GM10248 (cell line): ENCODE results near the gene ZNF573.
"Not testable (repeated sequence)": the region's sequence is repeated elsewhere in the genome, so short reads cannot be mapped to it uniquely, and the experiment has no call there.

Experiments
- CTCF ChIA-PET: fragments of 300-600 bp; sonication (Branson Sonifier 250); formaldehyde crosslinking; extraction: SDS; loops from one replicate; lab custom pipeline; 2021; ENCODE audit warnings: antibody characterized with exemption; lab: Yijun Ruan, JAX
- POLR2A ChIA-PET: fragments of 350-650 bp; sonication (Branson Sonifier 250); formaldehyde crosslinking; extraction: SDS; loops from one replicate; lab custom pipeline; 2020; ENCODE audit warnings: antibody characterized with exemption; lab: Yijun Ruan, JAX
- DNase-seq: peaks from one replicate; pipeline ENCODE4 v3.0.0; 2012; ENCODE audit errors: extremely low spot score
- TF ChIP-seq, protein P1 (sequence below): IDR thresholded peaks from 2 replicates; pipeline ENCODE4 v1.5.1; 2012; ENCODE audit warnings: mild to moderate bottlenecking, low read depth; ENCODE audit errors: extremely low read depth, missing control alignments, control extremely low read depth

Gene ZNF573

GRCh38 chr19:37790244-37790925, 11.0 kb upstream of the ZNF573 start:
- TF ChIP-seq, protein P1, sequence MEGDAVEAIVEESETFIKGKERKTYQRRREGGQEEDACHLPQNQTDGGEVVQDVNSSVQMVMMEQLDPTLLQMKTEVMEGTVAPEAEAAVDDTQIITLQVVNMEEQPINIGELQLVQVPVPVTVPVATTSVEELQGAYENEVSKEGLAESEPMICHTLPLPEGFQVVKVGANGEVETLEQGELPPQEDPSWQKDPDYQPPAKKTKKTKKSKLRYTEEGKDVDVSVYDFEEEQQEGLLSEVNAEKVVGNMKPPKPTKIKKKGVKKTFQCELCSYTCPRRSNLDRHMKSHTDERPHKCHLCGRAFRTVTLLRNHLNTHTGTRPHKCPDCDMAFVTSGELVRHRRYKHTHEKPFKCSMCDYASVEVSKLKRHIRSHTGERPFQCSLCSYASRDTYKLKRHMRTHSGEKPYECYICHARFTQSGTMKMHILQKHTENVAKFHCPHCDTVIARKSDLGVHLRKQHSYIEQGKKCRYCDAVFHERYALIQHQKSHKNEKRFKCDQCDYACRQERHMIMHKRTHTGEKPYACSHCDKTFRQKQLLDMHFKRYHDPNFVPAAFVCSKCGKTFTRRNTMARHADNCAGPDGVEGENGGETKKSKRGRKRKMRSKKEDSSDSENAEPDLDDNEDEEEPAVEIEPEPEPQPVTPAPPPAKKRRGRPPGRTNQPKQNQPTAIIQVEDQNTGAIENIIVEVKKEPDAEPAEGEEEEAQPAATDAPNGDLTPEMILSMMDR = no peak
- DNase-seq = no peak
- ChIA-PET POLR2A (no interaction called here), CTCF (no interaction called here)

DNA sequence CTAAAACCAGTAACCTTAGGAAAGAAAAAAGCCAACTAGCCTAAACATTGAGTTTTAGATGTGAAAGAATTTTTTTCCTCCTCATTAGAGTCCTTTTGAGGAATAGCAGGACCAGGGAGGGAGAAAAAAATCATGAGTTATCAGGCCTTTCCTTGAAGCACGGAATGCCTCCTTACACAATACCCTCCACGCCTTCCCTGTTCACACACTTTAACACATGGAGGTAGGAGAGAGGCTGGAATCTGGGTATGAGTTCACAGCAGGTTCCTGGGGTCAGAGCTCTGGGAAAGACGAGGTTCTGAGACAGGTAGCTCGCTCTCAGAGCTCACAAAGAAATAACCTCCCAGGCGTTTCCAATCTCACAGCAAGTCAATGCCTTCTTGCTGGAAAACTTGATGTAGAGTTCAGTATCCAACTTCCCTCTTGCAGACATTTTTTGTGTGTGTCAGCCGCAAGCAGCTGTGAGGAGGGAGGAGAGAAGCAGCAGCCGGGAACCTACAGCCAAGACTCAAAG, 716 bp downstream of the ZNF573 start:
- TF ChIP-seq, protein P1 = no peak
- ChIA-PET CTCF (no interaction called here), POLR2A (interaction anchor here (0.6 kb wide), 1 partner anchor 43 kb away, joined by 6 read pairs; no protein-coding TSS in a partner anchor)
- no peak for DNase-seq

DNA sequence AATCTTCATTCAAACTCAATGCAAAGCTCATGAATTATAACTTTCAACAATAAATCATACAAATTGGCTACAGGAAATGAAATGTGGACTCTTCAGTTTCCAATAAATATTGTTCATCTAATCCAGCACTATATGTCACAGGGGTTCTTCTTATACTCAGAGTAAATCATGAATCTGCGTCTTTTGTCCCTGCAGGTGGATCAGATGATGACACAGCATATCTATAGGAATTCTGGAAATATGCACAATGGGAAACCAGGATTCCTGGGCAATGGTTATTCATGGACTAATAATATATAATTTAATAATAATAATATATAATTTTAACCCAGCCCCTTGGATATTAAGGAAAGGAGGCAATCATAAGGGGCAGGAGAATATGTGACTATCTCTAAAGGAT, 8.4 kb downstream of the ZNF573 start:
- DNase-seq = no peak
- TF ChIP-seq, protein P1 = no peak
- ChIA-PET POLR2A (no interaction called here), CTCF (no interaction called here)

DNA sequence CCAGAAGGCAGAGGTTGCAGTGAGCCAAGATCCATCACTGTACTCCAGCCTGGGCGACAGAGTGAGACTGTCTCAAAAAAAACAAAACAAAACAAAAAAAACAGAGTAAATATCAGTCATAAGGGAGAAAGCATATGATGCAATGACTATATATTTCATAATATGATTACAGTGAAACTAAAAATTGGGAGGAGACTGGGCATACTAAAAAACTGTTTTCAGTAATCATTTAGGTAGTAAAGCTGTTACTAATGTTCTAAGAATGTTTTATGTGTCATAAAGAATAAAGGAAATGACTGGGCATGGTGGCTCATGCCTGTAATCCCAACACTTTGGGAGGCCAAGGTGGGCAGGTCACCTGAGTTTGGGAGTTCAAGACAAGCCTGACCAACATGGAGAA, 15.9 kb downstream of the ZNF573 start:
- CTCF ChIA-PET = no interaction called here
- TF ChIP-seq, protein P1 = no peak
- POLR2A ChIA-PET = no interaction called here
- no peak for DNase-seq

DNA sequence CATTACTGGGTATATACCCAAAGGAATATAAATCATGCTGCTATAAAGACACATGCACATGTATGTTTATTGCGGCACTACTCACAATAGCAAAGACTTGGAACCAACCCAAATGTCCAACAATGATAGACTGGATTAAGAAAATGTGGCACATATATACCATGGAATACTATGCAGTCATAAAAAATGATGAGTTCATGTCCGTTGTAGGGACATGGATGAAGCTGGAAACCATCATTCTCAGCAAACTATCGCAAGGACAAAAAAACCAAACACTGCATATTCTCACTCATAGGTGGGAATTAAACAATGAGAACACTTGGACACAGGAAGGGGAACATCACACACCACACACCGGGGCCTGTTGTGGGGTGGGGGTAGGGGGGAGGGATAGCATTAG, 21.7 kb downstream of the ZNF573 start:
- POLR2A ChIA-PET, DNase-seq, CTCF ChIA-PET: not testable (repeated sequence)

GRCh38 chr19:37738371-37738770, 41.0 kb downstream of the ZNF573 start:
- POLR2A ChIA-PET = no interaction called here
- TF ChIP-seq, protein P1 = no peak
- CTCF ChIA-PET = no interaction called here
- DNase-seq = no peak

DNA sequence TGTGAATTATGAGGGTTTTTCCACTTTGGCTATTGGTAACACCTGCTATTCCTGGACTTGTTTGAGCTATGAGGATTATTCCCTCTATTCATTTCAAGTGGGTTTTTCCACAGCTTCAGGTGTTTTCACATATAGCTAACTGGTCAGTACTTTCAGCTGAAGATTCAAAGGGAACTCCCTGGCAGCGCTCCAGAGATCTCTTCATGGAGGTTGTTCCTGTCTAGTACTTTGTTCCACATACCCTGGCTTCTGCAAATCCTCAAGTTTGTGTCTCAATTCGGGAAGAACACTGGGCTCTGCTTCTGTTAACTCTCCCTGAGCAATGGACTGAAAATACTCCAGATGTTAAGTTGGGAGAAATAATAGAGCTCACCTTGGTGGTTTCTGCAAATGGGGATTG, 54.2 kb downstream of the ZNF573 start:
- ChIA-PET CTCF (interaction anchor here (1.2 kb wide), 1 partner anchor 8 kb away, joined by 4 read pairs; no protein-coding TSS in a partner anchor), POLR2A (no interaction called here)
- DNase-seq = no peak
- TF ChIP-seq, protein P1 = no peak
